HFFc6 (cell line): ENCODE results near the gene ADAM20. TPM values are rescaled to one million over a fixed set of nuclear protein-coding genes. Genes with fewer than 3 reads are reported as not detected.

Experiments used
- DNase-seq: peaks from one replicate; pipeline ENCODE4 v3.0.0-alpha.2; 2018
- H3K27ac Mint-ChIP-seq: 2 replicates; pipeline ENCODE4 v1.8.0; 2020; ENCODE audit warnings: mild to moderate bottlenecking, mixed read lengths
- H3K27me3 Mint-ChIP-seq: 2 replicates; pipeline ENCODE4 v1.8.0; 2021; ENCODE audit warnings: mild to moderate bottlenecking, moderate library complexity, mixed read lengths; ENCODE audit not compliant: insufficient read depth
- H3K36me3 Mint-ChIP-seq: 2 replicates; pipeline ENCODE4 v1.8.0; 2021; ENCODE audit warnings: low read depth, mixed read lengths
- H3K4me1 Mint-ChIP-seq: 2 replicates; pipeline ENCODE4 v1.8.0; 2020; ENCODE audit warnings: low read depth, mixed read lengths
- H3K4me3 Mint-ChIP-seq: 2 replicates; pipeline ENCODE4 v1.8.0; 2020; ENCODE audit warnings: mild to moderate bottlenecking, moderate library complexity, mixed read lengths
- H3K9me3 Mint-ChIP-seq: 2 replicates; pipeline ENCODE4 v1.8.0; 2020; ENCODE audit warnings: mild to moderate bottlenecking, mixed read lengths
- CTCF ChIP-seq: fragments of 200-600 bp; sonication (generic); IDR thresholded peaks from 2 replicates; pipeline ENCODE4 v1.5.0; 2021; ENCODE audit warnings: antibody characterized with exemption, mild to moderate bottlenecking
- total RNA-seq, 6 experiments: library from RNA; stranded (reverse); fragmentation: NEBNext Ultra II Directional; extraction: Animal tissue kit (Norgen Biotek cat#: 25700); gene quantifications; 2 replicates in 1 of 6; 3 replicates in 5 of 6; pipeline ENCODE4 v1.2.3, GENCODE V29; 2021

The ADAM20 gene
- total RNA-seq, 6 experiments from 2014 or later, result 0.07 to 0.10 (median 0.09) TPM

- Mint-ChIP-seq H3K27ac (no peak overlapping the region), H3K27me3 (no peaks in the 10 kb centered on the region), H3K4me3 (no peak overlapping the region), H3K4me1 (no peaks in the 10 kb centered on the region), H3K36me3 (peaks cover 46% of the 10 kb centered on the region), H3K9me3 (no peaks in the 10 kb centered on the region)
- no peak for TF ChIP-seq CTCF
- no peak for DNase-seq
Observed at GRCh38 chr14:70563417-70563816, 28.6 kb upstream of the ADAM20 start.

- no peaks in the 10 kb centered on the region for H3K9me3 Mint-ChIP-seq
- TF ChIP-seq CTCF, result no peak
- no peaks in the 10 kb centered on the region for H3K27me3 Mint-ChIP-seq
- no peak for DNase-seq
- no peaks in the 10 kb centered on the region for H3K4me1 Mint-ChIP-seq
- H3K36me3 Mint-ChIP-seq, result peaks cover 28% of the 10 kb centered on the region
- H3K27ac Mint-ChIP-seq, result no peak overlapping the region
- H3K4me3 Mint-ChIP-seq, result no peak overlapping the region
Observed at GRCh38 chr14:70558356-70558755, 23.6 kb upstream of the ADAM20 start.

GRCh38 chr14:70555890-70556289, 21.1 kb upstream of the ADAM20 start:
- H3K9me3 Mint-ChIP-seq, result no peaks in the 10 kb centered on the region
- H3K4me3 Mint-ChIP-seq, result no peak overlapping the region
- no peaks in the 10 kb centered on the region for H3K27me3 Mint-ChIP-seq
- no peak overlapping the region for H3K27ac Mint-ChIP-seq
- TF ChIP-seq CTCF, result no peak
- no peak for DNase-seq
- H3K36me3 Mint-ChIP-seq, result peaks cover 4% of the 10 kb centered on the region
- H3K4me1 Mint-ChIP-seq, result no peaks in the 10 kb centered on the region

GRCh38 chr14:70538087-70538486, 3.3 kb upstream of the ADAM20 start:
- Mint-ChIP-seq H3K4me3 (no peak overlapping the region), H3K9me3 (peaks cover 8% of the 10 kb centered on the region), H3K36me3 (peaks cover 13% of the 10 kb centered on the region)

GRCh38 chr14:70536830-70537229, 2.0 kb upstream of the ADAM20 start:
- DNase-seq, result no peak
- H3K4me3 Mint-ChIP-seq, result no peak overlapping the region
- TF ChIP-seq CTCF, result no peak
- peaks cover 24% of the 10 kb centered on the region for H3K36me3 Mint-ChIP-seq
- H3K27ac Mint-ChIP-seq, result no peak overlapping the region
- H3K9me3 Mint-ChIP-seq, result peaks cover 8% of the 10 kb centered on the region
- H3K27me3 Mint-ChIP-seq, result no peaks in the 10 kb centered on the region; the same call in 1 of the 2 replicates
- H3K4me1 Mint-ChIP-seq, result peaks cover 15% of the 10 kb centered on the region

More at GRCh38 chr14:70538087-70538486, 3.3 kb upstream of the ADAM20 start:
- Mint-ChIP-seq H3K4me1 (peaks cover 15% of the 10 kb centered on the region), H3K27ac (no peak overlapping the region), H3K27me3 (no peaks in the 10 kb centered on the region; the same call in 1 of the 2 replicates)
- DNase-seq, result no peak
- no peak for TF ChIP-seq CTCF

- H3K27me3 Mint-ChIP-seq, result no peaks in the 10 kb centered on the region
- H3K36me3 Mint-ChIP-seq, result peaks cover 15% of the 10 kb centered on the region
- H3K27ac Mint-ChIP-seq, result no peak overlapping the region
- H3K9me3 Mint-ChIP-seq, result no peaks in the 10 kb centered on the region
- peaks cover 5% of the 10 kb centered on the region for H3K4me1 Mint-ChIP-seq
- TF ChIP-seq CTCF, result no peak
- DNase-seq, result no peak
- H3K4me3 Mint-ChIP-seq, result no peak overlapping the region
Observed at GRCh38 chr14:70530417-70530816, 4.4 kb downstream of the ADAM20 start.
